COLO829 (cell line): ENCODE measurements around the gene UROD.

Experiments used
- DNase-seq: peaks from one replicate; pipeline ENCODE4 v3.0.0; 2012; ENCODE audit warnings: low spot score

UROD gene

DNA sequence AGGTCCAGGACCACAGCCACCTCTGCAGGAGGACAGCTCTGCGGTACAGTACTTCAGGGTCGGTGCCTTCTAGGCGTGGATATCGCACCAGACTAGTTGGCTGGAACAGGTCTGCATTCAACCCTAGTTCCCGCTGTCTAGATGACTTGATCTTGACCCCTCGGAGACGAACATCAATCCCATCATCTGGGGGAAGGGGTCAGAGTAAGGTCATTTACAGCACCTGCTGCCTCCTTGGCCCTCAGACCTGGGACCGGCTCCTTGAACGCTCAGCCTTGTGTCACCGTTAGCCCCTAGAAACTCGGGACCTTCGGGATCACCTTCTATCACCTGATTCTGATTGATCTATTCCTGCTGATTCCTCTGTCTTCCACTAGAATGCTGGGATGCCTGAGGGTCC lies 3.5 kb upstream of the UROD start:
- DNase-seq = no peak

DNA sequence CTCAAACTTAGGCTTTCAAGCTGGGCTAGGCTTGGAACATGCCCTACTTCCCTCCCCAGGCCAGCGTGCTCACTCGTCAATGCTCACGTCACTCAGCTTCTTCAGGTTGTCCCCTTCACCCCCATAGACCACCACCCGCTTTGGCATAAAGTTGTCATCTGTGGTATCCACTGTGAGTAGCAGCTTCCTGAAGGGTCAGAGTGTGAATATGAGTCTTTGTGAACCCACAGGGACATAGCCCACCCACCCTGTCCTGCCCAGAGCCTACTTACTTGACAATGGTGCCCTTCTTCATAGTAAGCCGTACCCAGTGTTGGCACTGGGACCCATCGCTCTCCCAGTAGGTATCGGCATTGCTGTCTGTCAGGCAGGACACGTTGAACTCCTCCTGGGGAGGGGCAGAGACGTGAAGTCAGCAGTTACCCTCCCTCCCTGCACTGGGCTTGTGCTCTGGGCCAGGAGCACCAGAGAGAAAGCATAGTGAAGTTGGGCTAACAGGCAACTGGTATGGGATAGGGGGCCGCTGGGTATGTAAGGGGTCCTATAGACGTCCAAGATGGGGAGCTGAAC lies 2.7 kb upstream of the UROD start:
- no peak for DNase-seq

DNA sequence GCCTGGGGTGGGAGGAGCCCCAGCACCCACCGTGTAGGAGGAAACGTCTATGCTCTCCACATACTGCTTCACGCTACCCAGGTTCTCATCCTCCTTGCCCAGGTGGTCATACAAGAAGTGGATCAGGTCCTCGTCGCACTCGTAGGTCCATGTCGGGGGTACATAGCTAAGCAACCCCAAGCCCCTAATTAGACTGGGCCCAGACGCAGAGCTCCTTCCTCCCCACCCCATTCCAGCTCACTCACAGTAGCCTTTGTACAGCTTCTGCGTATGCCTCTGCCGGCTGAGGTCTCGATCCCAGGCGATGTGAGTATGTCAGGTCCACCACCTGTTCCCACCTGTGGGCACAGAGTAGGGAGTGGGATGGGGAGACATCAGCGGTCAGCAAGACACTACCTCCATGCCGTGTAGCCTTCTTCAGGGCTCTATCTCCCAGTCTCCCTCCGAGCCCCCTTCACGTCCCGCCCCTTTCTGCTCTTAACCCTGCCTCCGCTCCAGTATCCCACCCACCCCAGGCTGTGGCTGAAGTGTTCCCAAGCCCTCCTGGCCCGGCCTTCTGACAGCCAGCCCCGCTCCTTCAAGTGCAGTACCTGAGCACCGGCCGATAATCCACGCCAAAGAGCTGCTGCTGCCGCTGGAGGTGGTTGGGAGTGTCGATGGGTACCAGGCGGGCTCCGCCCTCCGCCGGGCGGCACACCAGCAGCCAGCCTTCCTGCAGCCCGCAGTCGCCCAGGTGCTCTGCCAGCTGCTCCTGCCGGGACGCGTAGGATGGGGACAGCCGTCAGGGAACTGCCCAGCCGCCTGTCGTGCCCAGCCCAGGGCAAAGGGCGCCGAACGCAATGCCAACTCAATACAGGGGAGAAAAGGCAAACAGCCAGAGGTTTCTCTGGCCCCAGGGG lies 1.8 kb upstream of the UROD start:
- DNase-seq = no peak

GRCh38 chr1:45010855-45011811 lies 921 bp upstream of the UROD start, which contains the start of gene HECTD3:
Gene HECTD3 (minus strand): TSS chr1:45011324. CDS start chr1:45011257, 67 bp downstream.
- peak; percentile 66 for DNase-seq

GRCh38 chr1:45012639-45013278 lies 705 bp downstream of the UROD start:
- DNase-seq = peak; percentile 56

- no peak for DNase-seq
Observed at GRCh38 chr1:45013551-45014209, 1.6 kb downstream of the UROD start.

DNA sequence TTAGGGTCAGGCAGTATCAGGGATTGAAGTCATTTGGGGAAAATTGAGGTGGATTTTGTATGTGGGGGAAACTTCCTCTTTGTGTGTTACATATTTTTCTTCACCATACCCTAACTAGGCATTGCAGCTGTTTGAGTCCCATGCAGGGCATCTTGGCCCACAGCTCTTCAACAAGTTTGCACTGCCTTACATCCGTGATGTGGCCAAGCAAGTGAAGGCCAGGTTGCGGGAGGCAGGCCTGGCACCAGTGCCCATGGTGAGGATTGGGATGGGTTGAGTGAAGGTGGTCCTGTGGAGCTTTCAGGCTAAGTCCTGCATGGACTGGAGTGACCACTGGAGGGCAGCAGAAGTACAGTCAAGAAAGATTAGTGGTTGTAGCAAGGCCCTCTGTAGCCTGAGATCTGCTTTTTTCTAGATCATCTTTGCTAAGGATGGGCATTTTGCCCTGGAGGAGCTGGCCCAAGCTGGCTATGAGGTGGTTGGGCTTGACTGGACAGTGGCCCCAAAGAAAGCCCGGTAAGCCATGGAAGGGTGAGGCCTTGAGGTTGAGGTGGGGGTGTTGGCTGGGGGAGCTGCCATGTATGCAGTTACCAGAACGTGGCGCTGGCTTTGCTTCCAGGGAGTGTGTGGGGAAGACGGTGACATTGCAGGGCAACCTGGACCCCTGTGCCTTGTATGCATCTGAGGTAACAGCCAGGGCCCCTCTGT lies 2.4 kb downstream of the UROD start:
- peak; percentile 66 for DNase-seq

DNA sequence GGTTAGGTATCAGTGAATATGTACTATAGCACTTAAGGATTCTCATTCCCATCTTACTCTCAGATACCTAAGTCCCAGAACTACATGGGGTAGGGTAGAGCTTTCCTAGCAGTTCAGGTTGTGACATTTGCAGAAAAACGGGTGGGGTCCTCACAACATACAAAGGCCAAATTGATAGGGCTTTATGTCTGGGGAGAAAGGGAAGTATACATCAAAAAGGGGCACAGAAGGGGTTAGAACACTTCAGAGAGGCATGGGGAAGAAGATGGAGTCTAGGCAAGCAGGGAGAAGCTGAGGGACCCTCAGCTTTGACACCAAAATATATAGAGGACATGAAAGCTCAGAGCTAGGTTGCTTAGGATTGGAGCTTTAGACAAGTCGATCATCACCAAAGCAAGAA lies 3.6 kb downstream of the UROD start:
- no peak for DNase-seq

DNA sequence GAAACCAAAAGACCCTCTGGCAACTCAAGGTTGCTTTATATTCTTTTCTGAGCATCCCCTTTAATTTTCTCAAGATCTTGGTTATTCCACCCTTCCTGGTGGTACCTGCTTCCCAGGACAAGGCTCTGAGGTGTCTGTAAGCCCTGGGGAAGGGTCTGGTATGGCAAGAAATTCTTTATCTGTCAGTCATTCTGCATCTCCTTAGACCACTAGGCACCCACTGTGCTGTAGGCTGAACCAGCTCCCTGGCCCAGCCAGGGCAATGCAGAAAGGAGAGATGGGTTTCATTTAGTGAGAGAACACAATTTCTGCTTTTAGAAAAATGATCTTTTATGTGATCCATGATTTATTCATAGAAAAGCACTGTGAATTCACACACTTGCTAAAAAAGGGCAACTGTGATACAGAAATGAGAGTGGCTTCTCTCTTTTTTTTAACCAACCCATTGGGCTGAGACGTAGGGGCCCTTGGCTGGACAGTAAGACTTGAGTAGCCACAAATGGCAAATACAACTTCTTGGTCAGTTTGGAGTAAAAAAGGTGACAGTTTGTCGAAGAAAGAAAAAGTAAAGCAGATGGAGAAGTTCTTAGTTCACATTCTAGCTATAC lies 4.1 kb downstream of the UROD start:
- no peak for DNase-seq

DNA sequence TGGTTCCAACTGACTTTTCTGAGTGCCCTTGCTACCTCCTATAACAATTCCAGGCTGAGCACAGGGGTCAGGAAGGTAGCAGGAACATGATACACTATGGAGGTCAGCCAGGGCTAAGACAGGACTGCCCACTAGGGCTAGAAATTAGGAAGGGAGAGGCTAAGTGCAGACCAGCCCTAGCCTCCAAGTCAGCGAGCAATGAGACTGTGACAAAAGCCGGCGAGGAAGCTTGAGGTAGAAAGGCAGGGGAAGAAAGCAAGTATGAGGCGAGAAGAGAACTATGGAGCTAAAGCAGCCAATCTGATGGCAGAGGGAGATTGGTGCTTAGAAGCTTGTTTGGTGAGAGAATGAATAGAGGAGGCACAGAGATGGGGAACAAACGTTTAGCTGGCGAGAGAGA lies 4.7 kb downstream of the UROD start:
- DNase-seq = no peak

DNA sequence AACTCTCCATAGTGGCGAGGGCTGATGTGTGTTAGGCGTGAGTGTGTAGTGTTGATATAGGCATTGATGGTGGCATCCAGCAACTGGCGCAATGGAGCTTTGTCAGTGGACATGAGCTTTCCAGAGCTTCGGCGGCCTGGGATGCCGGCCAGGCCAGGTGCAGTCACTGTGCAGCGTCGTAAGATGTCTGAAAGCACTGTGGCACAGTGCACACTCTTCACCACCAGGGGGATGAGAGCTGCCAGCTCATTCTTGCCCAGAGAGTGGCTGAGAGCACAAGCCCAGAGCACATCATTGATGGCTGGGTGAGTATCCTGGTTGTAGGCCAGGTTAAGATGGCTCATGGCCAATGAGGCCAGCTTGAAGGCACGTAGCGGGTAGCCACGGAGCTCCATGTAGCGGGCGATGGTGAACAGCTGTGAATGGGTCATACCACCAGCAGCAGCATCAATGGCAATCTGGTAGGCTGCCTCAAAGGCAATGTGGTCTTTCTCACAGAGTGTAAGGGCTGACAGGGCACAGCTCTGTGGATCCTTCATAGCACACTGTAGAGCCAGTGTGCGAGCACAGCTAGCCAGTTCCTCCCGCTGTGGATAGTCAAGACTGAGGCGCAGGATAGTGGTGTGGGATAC lies 6.7 kb downstream of the UROD start:
- no peak for DNase-seq

DNA sequence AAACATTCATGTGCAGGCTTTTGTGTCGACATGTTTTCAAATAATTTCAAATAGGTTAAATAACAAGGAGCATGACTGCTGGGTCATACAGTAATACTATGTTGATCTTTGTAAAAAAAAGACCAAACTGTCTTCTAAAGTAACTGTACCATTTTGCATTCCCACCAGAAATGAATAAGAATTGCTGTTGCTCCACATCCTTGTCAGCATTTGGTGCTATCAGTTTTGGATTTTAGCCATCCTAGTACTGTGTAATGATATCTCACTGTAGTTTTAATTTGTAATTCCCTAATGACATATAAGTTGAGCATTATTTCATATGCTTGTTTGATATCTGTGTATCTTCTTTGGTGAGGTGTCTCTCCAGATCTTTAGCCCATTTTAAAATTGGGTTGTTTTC lies 11.6 kb downstream of the UROD start:
- no peak for DNase-seq

DNA sequence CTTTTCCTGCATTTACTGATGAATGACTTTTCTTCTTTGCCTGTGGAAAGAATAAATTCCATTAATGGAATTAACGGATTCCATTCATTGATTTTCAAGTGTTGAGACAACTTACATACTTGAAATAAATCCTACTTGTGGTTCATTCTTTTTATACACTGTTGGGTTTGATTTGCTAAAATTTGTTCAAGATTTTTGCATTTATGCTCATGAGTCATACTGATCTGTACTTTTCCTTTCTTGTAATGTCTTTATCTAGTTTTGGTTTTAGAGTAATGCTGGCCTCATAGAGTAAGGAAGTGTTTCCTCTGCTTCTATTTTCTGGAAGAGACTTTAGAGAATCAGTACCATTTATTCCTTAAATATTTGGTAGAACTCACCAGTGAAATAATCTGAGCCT lies 14.4 kb downstream of the UROD start:
- no peak for DNase-seq

GRCh38 chr1:45032837-45033236 lies 20.8 kb downstream of the UROD start:
- no peak for DNase-seq

- DNase-seq = no peak
Observed at GRCh38 chr1:45033356-45033755, 21.3 kb downstream of the UROD start.

DNA sequence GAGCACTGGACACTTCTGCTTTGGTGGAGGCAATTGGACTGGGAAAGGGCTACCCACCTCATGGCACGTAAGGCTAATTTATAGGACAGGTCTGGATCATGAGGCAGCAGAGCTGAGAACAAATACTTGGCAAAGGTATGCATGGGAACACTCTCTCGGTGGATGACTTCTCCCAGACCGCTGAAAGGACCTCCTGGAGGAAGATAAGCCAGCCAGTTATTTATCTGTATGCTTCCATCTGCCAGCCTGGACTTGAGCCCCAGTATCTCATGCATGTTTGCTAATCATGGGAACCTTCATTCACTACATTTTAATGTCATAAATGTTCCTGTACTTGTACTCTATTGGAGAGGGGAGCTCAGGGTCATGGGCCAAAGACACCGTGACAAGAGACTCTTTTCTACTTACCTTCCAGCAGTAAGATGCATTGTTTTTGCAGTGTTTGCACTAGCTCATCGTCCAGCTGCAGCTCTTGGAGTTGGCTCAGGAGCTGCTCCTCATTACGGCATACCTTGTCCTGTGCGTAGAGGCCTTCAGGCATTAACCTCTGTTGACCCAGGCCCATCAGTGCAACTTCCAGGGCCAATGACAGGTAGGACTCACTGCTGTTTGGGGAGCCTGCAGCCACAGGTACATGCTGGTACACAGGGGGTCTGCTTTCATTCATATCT lies 23.7 kb downstream of the UROD start:
- no peak for DNase-seq

- peak; percentile 42 for DNase-seq
Observed at GRCh38 chr1:45037456-45037855, 25.4 kb downstream of the UROD start.

DNA sequence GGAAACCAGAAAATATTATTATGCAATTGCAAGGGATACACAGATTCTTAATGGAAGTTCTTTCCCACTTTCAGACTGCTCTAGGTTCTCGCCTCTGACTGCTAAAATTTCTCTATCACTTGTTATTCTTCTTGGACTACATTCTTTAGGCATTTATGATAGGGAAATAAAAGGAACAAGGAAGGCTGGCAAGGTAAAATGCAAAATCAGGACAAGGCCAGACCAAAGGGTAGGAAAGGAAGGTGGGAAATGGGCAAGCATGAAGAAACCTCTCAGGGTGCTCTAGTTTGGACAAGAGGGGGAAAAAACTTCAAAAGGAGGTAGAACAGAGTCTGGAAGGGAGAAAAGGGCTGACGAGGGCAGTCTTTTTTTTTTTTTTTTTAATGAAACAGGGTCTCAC lies 26.2 kb downstream of the UROD start:
- DNase-seq = no peak

- no peak for DNase-seq
Observed at GRCh38 chr1:45038661-45039364, 26.8 kb downstream of the UROD start.
